CD4-positive, alpha-beta T cell treated with Interferon gamma for 1 hour (primary cell): ENCODE measurements around the gene PRKCA.

Source experiments
- DNase-seq: peaks from one replicate; pipeline ENCODE4 v3.0.0-alpha.2; 2020

The PRKCA gene

DNA sequence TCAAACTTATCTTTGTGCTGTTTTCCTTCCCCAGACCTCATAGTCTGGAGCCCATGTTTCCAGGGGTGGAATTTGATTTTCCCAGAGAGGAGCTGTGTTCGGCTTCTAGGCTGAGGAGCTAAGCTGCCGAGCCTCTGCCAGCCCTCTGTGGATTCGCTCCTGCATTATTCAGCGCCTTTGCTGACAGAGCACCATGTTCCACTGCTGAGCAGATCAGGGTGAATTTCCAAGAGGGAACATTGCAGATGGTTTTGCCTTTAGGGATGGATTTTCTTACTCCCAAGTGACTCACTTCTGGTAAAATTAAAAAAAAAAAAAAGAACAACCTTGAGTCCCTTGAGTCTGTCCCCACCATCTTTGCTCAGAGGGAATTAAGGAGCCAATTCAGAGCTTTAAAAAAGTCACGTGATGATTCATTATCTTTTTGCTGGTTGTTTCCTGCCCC is 229.5 kb downstream of the PRKCA start:
- no peak for DNase-seq

DNA sequence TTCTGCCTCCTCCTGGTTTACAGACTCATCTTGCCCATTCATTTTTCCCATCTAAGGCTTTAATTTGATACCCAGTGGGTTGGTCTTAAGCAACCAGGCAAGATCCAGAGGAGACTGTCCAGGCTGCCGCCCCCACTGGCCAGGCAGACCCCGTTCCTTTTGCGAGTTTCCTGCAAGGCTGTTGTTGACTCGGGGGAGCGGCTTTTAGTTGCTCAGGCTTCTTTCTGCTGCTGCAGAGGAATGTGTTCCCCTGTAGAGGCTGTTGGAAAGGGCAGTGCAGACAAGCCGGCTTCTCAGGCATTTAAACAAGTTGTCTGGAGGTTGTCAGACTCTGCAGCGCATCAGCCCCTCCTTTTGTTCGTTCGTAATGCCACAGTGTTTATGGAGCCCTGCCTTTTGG is 231.2 kb downstream of the PRKCA start:
- DNase-seq = no peak

DNA sequence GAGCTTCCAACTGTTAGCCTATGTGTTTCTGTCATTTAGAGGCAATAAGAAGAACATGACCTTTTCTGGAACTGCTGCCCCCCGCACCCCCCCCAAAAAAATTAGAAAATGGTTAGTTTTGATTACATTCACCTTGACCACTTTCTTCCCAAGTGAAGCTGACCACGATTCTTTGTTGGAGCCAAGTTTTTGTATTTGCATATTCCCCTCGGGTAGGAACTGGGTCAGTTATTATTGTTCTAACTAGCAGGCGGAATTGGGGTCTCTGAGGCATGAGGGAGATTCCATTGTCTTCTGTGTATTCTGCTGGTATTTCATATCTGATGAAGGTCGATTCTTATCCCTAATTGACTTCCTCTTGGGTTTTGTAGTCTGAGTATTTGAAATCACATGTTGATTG is 231.6 kb downstream of the PRKCA start:
- DNase-seq = no peak

DNA sequence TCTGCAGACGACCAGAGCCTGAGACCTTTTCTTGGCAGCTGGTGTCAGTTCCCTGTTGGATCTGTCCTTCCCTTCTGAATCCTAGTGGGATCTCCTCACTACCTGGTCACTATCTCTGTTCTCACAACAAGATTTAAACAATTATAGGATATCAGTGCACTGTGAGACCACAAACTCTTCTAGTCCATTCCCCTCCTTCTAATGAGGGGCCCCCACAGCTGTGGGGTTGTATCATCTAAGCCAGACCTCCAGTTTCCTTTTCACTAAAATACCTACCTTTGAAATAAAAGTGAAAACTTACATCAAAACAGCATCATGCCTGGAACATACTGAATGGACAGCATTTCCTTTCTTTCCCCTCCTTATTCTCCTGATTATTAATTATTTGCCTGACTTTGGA is 233.2 kb downstream of the PRKCA start:
- no peak for DNase-seq

DNA sequence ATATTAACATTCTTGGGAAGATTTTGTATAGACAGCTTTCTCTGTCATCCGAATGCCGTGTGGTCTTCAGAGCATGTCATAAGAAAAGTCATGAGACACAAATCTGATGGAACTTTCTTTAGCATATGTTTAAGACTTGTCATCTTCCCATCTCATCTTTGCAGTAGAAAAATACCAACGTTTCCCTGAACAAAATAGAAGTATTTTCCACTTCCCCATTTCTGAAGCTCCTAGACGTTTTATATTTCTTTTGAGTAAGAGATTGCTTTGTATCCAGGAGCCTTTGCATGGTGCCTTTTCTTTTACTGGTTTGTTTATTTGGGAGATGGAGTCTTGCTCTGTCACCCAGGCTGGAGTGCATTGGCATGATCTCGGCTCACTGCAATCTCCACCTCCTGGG is 235.1 kb downstream of the PRKCA start:
- DNase-seq = no peak

DNA sequence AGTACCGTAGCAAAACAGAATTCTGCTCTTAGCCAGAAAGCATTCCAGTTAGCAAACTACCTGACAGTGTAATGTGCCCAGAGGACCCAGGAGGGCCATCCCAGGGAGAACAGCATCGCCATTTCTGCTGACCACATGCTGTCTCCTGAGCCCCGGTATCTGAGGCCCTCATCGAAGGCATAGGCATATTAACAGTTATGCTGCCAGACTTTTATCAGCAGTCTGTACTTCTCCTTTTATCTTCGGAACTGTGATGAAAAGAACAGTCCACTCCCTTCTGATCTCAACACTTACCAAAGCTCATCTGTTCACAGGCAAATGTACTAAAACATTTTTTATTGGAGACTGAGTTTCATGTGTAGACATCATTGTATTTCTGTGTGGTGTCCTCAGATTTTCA is 236.4 kb downstream of the PRKCA start:
- DNase-seq = no peak

DNA sequence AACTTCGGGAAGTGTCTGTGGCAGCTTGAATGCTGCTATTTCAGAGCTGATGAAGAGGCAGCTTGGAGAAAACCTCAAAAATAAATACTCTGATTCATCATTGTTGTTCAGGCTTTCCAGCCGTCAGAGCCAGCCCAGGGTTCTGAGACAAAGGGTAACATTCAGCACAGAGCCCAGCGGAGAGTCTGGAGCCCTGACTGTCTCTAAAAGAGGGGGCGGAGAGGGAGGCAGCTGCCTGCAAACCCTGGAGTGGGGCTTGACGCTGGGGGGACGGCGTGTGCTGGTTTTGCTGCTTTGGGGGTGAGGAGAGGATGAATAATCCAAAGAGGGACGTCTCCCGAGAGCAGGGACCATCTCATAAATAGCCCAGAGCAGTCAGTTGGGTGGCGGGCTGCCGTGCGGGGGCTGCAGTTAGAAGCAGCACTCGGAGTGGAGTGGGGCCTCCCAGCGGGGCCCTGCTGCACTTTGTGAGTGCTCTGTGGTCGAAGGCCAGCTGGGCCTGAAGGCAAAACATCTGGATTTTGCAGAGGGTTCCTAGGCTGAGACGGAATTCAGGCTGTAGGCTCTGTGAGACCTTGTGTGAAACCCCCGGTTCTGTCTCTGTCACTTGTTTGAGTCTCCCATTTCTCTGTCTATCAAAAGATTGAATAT is 237.8 kb downstream of the PRKCA start:
- no peak for DNase-seq

DNA sequence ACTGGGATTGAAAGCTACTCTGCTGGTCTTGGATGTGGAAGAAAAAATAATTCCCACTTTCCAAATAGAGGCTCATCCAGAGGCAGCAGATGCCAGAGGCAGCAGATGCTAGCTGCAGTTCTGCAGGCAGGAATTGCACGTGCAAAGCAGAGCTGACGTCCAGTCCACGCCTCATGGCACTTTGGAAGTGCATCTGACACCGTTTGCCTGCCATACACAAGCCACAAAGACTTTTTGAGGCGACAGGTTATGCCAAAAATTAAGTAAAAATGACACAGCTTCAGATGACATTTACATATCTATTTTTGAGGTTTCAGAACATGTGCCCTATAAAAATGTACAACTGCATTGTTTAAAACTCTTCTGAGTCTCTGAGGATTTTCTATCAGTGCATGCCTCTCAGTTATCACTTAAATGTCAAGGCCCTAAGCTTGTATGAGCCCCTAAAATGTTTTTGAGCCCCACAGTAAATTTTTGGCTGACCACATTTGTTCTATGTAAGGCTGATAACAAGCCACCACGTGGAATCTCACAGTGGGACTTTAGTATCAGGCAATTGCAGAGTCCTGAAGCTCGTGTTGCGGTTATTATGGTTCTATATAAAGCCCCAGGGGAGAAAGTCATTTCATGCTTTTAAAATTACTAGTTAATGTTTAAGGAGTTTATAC is 239.2 kb downstream of the PRKCA start:
- no peak for DNase-seq

DNA sequence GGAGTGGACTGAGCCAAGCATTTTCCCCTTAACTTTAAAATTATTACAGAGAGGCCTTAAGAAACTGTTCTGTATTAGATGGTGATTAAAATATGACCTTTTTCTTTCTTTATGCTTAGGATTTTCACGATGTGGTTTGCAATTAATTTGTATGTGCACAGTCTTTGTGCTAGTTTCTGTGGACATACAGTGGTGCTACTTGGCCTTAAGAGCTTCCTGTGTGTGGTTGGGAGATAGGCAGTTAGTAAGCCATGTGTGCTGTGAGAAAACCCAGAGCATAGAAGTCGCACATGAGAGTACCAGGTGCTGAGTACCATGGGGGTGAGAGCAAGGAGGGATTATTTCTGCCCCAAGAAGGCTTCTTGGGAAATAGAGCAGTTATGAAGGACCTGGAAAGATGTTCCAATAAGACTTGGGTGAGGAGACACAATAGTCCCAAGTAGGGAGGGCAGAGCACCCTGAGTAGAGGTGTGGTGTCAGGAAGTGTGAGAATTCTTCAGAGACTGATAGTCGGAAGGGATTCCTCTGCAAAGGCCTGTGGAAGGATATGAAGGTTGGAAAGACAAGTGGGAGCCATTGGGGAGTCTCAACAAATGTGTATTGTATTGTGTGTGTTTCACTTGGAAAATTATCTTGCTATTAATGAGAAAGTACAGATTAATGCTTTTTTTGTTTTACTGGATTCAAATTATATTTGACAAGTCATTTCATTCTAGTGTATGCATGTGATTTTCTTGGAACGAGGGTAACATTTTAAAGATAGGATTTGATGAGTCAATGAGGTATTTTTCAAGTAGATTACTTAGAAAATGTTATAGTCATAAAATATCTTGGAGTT is 239.9 kb downstream of the PRKCA start:
- DNase-seq = no peak

DNA sequence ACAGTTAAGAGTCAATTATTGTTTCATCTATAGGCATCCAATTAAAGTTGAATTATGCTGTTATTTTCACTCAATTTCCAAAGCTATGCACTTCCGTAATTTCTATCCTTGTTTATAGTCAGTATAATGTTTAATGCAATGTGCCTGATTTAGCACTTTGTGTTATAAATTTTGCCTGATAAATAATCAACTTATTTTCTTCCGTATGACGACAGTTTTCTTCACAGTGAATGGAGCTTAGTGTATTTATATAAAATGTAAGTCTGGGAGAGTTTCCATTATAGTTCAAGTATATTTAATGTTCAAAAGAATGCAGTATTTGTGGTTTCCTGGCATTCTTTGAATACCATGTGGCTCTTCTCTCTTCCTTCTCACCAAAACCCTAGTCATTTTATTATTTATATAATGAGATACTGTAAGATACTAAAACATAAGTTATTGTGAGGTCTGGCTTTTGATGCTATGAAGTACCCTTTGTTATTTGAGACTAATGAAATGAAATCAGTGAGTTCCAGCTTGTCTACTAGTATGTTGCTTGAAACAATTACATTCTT is 240.6 kb downstream of the PRKCA start:
- DNase-seq = no peak

DNA sequence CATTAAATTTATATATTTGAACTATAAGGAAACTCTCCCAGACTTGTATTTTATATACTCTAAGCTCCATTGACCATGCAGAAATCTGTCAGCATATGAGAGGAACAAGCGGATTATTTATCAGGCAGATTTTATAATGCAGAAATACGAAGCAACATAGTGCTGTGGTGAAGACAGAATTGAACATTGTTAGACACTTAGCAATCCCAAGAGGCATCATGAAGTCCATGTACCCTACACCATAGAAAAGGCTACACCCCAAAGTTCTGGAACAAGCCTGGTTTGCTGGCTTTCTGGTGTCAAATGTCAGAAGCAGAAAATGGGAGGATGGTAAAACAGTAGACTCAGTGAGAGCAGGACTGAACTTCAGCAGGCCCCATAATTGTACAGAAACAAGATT is 241.1 kb downstream of the PRKCA start:
- no peak for DNase-seq

DNA sequence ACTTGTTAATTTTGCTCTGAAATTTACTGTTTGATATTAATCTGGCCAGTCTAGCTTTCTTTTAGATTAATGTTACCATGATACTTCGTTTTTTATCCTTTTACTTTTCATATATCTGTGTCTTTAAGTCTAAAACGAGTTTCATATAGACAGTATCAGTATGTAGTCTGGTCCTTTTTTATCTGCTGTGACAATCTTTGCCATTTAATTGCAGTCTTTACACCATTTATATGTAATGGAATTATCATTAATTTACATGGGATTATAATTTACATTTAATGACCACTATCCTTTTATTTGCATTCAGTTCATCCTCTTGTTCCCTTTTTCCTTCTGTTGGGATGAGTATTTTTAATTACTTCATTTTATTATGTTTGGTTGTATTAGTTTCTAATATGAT is 243.5 kb downstream of the PRKCA start:
- no peak for DNase-seq

DNA sequence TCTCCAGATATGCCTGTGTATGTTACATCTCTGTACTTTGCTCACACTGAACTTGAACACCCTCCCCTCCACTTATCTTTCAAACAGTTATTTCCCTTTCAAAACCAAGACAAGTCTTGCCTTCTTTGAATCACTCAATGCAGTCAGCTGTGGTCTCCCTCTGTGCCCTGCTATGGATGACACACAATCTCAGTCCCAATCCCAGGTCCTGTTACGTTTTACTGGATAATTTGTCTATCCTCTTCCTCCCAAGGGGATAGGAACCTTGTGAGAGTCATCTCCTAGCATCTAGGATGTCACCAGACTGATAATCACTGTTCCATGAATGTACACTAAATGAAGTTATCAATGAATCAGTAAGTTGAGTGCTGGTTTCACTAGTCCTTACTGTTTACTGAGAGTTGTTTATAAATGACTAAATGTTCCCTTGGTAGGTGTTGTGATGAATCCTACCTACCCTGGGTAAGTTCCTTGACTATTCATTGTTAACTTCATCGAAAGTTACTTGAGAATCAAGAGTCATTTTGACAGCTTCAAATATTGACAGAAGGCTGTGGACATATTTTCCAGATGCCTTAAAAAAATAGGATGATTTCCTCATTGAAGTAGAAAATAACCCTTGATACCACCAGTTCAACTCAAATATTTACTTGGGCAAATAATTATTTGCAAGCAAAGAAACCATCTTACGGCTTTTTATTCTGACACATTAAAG is 244.9 kb downstream of the PRKCA start:
- DNase-seq = no peak

DNA sequence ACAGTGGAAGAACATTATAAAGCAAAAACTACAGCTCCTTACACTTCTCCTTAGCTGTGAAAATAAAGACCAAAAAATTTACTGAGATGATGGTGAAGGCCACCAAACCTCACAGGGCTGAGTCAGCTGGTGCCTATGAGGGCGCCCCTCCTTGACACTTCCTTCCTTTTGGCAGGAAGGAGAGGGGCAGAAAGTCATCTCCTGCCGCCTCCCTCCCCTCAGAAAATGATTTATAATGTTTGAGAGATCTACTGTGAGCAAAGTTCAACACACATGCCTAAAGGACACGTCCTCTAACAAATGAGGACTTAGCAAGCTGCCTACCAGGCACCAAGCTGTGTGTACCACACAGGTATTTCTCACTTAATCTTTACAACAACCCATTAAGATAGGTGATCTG is 245.7 kb downstream of the PRKCA start:
- peak; percentile 8 for DNase-seq

DNA sequence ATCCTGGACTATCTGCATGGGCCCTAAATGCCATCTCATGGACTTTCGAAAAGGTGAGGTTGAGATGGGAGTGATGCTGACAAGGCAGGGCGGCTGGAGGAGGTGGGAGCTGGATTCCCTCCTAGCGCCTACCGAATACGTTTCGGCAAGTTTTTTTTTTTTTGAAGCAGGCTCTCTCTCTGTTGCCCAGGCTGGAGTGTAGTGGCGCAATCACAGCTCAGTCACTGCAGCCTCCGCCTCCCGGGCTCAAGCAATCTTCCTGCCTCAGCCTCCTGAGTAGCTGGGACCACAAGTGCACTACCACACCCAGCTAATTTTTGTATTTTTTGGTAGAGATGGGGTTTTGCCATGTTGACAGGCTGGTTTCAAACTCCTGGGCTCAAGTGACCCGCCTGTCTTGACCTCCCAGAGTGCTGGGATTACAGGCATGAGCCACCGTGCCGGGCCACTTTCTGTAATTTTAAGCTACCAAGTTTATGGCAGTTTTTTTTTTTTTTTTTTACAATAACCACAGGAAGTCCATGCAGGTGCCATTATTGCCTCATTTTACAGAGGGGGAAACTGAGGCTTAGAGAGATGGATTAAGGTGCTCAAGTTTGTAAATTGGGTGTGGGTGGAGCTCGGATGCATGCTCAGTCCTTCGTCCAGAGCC is 246.4 kb downstream of the PRKCA start:
- no peak for DNase-seq

DNA sequence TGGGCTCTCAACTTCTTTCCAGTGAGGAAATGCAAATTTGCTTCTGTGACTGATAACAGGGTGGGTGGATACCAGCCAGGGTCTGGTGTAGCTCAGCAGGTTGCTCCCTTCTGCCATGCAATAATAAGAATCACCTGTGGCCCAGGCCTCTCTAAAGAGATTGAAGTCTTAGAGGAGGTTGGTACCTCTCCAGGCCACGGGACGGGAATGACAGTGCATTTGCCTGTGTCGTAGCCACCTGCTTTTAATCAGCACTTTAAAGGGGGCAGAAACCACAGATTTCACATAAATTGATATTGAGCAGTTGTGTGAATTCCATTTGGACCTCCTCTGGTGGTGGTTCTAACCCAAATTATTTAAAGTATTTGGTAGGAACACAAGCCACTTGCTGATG is 246.9 kb downstream of the PRKCA start:
- no peak for DNase-seq

DNA sequence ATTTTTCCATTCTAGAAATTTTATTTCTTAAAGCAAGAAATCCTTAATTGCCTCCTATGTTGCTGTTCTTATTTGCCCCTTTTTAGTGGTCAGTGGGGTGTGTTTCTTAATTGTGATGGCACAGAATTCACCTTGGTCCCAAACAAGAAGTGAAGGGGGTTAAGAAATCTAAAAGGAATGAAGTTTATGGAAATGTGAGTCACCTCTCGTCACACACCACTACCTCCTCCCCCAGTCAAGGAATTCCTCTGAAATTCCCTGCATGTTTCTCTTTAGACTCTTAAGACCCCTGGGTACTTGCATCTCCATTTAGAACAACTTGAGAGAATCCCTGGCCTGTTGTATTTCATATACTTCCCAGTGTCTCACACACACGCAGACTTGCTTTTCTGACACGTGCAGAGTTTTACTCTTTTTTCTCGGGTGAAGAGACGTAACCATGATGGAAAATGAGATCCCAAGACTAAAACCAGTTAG is 247.4 kb downstream of the PRKCA start:
- no peak for DNase-seq

DNA sequence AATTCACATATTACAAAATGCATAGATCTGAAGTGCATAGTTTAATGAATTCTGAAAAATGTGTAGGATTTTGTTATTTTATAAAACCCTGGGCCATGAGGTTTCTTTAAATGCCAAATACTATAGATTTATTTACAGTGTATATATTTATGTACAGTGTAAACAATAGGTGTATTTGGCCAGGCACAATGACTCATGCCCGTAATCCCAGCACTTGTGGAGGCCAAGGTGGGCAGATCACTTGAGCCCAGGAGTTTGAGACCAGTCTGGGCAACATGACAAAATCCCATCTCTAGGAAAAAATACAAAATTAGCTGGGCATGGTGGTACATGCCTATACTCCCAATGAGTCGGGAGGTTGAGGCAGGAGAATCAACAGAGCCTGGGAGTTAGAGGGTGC is 249.4 kb downstream of the PRKCA start:
- no peak for DNase-seq

DNA sequence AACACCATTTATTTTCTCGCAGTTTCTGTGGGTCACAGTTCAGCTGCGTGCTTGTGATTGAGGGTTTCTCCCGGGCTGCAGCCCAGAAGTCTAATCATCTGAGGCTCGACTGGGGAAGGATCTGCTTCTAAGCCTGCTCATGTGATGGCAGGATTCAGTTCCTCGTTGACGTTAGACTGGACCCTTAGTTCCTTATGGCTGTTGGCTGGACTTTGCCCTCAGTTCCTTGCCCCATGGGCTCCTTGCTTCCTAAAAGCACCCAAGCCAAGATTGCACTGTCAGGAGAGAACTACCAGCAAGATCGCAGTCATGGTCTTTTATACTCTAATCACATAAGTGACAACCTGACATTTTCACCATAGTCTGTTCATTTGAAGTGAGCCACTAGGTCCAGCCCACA is 250.0 kb downstream of the PRKCA start:
- DNase-seq = no peak

DNA sequence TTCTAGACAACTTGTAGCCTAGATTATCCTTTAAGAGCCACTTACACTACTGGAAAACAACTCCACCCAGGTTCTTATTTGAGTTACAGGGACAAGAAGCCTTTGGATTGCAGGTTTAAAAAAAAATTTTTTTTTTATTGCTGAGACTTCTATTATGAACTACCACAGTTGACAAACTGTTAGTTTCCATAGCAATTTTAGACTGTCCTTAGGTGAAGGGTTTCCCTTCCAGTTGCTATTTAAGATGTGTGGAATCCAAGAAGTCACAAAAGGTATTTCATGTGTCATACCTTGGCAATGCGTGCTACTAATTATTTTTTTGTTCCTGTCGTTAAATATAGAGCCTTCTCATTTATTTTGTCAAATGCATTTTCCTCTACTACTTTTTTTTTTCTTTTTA is 253.2 kb downstream of the PRKCA start:
- no peak for DNase-seq

DNA sequence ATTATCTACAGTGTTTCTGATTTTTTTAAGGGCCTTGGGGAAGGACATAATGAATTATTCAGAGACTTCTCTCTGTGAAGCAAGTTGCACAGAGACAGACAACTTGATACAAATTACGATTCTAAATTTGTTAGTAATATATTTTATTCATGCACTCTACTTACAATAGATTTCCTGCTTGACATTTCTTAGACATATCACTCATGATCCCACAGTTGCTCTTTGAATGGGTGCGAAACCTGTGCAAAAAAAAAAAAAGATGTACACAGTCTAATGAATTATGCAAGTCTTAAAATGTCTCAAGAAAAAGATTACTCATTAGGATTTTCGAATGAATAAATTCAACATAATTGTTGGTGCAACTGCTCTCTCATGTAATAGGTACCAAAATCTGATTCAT is 254.8 kb downstream of the PRKCA start:
- DNase-seq = no peak

DNA sequence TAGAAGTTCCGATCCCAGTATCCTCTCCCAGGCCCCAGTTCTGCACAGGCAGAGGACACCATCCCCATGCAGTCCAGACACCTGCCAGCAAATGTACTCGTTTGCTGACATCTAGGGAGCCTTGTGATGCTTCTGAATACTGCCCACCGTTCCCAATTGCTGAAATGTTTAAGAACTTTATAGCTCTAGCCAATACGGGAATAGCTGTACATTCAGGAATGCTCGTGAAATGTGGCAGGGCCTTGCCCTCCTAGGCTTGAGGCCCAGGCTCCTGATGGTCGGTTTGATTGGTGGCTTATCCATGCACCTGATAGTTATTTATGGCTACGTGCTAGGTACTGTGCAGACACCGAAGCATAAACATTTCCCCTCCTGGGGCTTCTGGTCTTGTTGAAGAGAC is 255.5 kb downstream of the PRKCA start:
- DNase-seq = no peak

DNA sequence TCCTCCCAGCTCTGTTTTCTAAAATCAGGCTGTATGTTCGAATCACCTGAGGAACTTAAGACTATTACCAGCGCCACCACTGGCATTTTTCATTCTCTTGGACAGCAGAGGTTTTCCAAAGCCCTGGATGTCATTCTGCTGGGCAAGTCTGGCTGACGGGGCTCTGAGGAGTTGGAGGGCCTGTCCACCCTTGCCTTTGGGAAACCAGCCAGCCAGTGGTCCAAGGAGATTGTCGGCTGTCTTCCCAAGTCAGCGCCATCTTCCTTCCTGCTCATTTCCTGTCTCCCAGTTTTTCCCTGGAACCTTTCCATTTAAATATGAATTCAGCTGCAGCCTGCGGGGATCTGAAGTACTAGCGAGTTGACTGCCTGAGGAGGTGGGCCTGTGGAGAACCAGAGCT is 258.3 kb downstream of the PRKCA start:
- no peak for DNase-seq
